HEK293 (cell line): ENCODE measurements around the gene ZNF672.

Experiments used
- CTCF ChIA-PET: fragments of 350-600 bp; formaldehyde crosslinking; extraction: SDS; loops from one replicate; lab custom pipeline; 2021; ENCODE audit warnings: antibody characterized with exemption; lab: Yijun Ruan, JAX
- POLR2A ChIA-PET: fragments of 300-600 bp; formaldehyde crosslinking; extraction: SDS; loops from one replicate; lab custom pipeline; 2020; ENCODE audit warnings: antibody characterized with exemption, inconsistent platforms; lab: Yijun Ruan, JAX
- H3K27ac ChIP-seq: fragments of 200-500 bp; sonication (Bioruptor generic); 2 replicates; pipeline ENCODE4 v1.5.1; 2014; ENCODE audit warnings: low read depth, low read length, control low read depth, inconsistent platforms; ENCODE audit errors: extremely low read depth
- H3K36me3 ChIP-seq, 2 experiments: fragments of 200-500 bp in 1 of 2; sonication (Bioruptor generic) in 1 of 2; 1 replicate in 1 of 2; 2 replicates in 1 of 2; pipeline ENCODE4 v1.5.1; 2014 to 2017; ENCODE audit warnings: inconsistent platforms in 2 of 2, low read length in 2 of 2; ENCODE audit not compliant: control insufficient read depth in 2 of 2, insufficient read depth in 1 of 2
- H3K4me1 ChIP-seq: fragments of 200-500 bp; sonication (Bioruptor generic); 2 replicates; pipeline ENCODE4 v1.5.1; 2014; ENCODE audit warnings: mild to moderate bottlenecking, low read length, inconsistent platforms; ENCODE audit not compliant: control insufficient read depth, insufficient read depth
- H3K4me3 ChIP-seq: 2 replicates; pipeline ENCODE4 v1.5.1; 2011; ENCODE audit warnings: low read depth, mild to moderate bottlenecking, control low read depth, low read length, moderate library complexity
- H3K9me3 ChIP-seq: fragments of 200-500 bp; sonication (Bioruptor generic); 2 replicates; pipeline ENCODE4 v1.5.1; 2014; ENCODE audit warnings: low read depth, low read length, inconsistent platforms; ENCODE audit not compliant: control insufficient read depth, insufficient read depth
- ATF2 ChIP-seq: fragments of 450-650 bp; formaldehyde crosslinking; IDR thresholded peaks from 2 replicates; pipeline ENCODE4 v1.5.1; 2016; ENCODE audit warnings: missing biosample characterization, missing genetic modification characterization, low read depth
- EGR2 ChIP-seq: fragments of 450-650 bp; formaldehyde crosslinking; IDR thresholded peaks from 2 replicates; pipeline ENCODE4 v1.5.1; 2016; ENCODE audit warnings: low read depth, missing biosample characterization, missing genetic modification characterization
- GLI2 ChIP-seq: fragments of 450-650 bp; formaldehyde crosslinking; IDR thresholded peaks from 2 replicates; pipeline ENCODE4; 2017; ENCODE audit warnings: missing biosample characterization, missing genetic modification characterization, low read depth, borderline replicate concordance
- GLIS2 ChIP-seq: fragments of 450-650 bp; formaldehyde crosslinking; IDR thresholded peaks from 2 replicates; pipeline ENCODE4 v1.5.1; 2016; ENCODE audit warnings: missing biosample characterization, missing genetic modification characterization
- MYNN ChIP-seq: fragments of 450-650 bp; formaldehyde crosslinking; IDR thresholded peaks from 2 replicates; pipeline ENCODE4 v1.5.1; 2016; ENCODE audit warnings: missing biosample characterization, missing genetic modification characterization, borderline replicate concordance
- PRDM6 ChIP-seq: fragments of 450-650 bp; formaldehyde crosslinking; IDR thresholded peaks from 2 replicates; pipeline ENCODE4 v1.5.1; 2017; ENCODE audit warnings: missing biosample characterization, missing genetic modification characterization
- SALL2 ChIP-seq: fragments of 450-650 bp; formaldehyde crosslinking; IDR thresholded peaks from 2 replicates; pipeline ENCODE4 v1.5.0; 2017; ENCODE audit warnings: missing biosample characterization, mild to moderate bottlenecking, missing genetic modification characterization, borderline replicate concordance
- ZFP41 ChIP-seq: fragments of 450-650 bp; formaldehyde crosslinking; IDR thresholded peaks from 2 replicates; pipeline ENCODE4 v1.5.1; 2016; ENCODE audit warnings: missing biosample characterization, missing genetic modification characterization, borderline replicate concordance
- ZFP69B ChIP-seq: fragments of 450-650 bp; formaldehyde crosslinking; IDR thresholded peaks from 2 replicates; pipeline ENCODE4 v1.5.1; 2016; ENCODE audit warnings: missing biosample characterization, missing genetic modification characterization
- ZNF2 ChIP-seq: fragments of 450-650 bp; formaldehyde crosslinking; IDR thresholded peaks from 2 replicates; pipeline ENCODE4 v1.5.1; 2016; ENCODE audit warnings: missing biosample characterization, missing genetic modification characterization
- ZNF214 ChIP-seq: fragments of 450-650 bp; formaldehyde crosslinking; IDR thresholded peaks from 2 replicates; pipeline ENCODE4 v1.5.1; 2017; ENCODE audit warnings: missing biosample characterization, mild to moderate bottlenecking, missing genetic modification characterization, borderline replicate concordance
- ZNF24 ChIP-seq: fragments of 450-650 bp; formaldehyde crosslinking; IDR thresholded peaks from 2 replicates; pipeline ENCODE4 v1.5.1; 2016; ENCODE audit warnings: missing biosample characterization, missing genetic modification characterization
- ZNF423 ChIP-seq: fragments of 450-650 bp; formaldehyde crosslinking; IDR thresholded peaks from 2 replicates; pipeline ENCODE4 v1.5.1; 2016; ENCODE audit warnings: missing biosample characterization, missing genetic modification characterization
- ZNF501 ChIP-seq: fragments of 450-650 bp; formaldehyde crosslinking; IDR thresholded peaks from 2 replicates; pipeline ENCODE4 v1.5.1; 2016; ENCODE audit warnings: missing biosample characterization, missing genetic modification characterization
- ZNF768 ChIP-seq: fragments of 450-650 bp; formaldehyde crosslinking; IDR thresholded peaks from 2 replicates; pipeline ENCODE4 v1.5.1; 2018; ENCODE audit warnings: missing biosample characterization, mild to moderate bottlenecking, missing genetic modification characterization
- TF ChIP-seq, protein P1 (sequence below): fragments of 450-650 bp; formaldehyde crosslinking; IDR thresholded peaks from 2 replicates; pipeline ENCODE4 v1.5.1; 2016; ENCODE audit warnings: missing biosample characterization, missing genetic modification characterization
- TF ChIP-seq, protein P2 (sequence below): fragments of 450-650 bp; formaldehyde crosslinking; IDR thresholded peaks from 2 replicates; pipeline ENCODE4 v1.5.1; 2017; ENCODE audit warnings: missing biosample characterization, missing genetic modification characterization

ZNF672 gene

DNA sequence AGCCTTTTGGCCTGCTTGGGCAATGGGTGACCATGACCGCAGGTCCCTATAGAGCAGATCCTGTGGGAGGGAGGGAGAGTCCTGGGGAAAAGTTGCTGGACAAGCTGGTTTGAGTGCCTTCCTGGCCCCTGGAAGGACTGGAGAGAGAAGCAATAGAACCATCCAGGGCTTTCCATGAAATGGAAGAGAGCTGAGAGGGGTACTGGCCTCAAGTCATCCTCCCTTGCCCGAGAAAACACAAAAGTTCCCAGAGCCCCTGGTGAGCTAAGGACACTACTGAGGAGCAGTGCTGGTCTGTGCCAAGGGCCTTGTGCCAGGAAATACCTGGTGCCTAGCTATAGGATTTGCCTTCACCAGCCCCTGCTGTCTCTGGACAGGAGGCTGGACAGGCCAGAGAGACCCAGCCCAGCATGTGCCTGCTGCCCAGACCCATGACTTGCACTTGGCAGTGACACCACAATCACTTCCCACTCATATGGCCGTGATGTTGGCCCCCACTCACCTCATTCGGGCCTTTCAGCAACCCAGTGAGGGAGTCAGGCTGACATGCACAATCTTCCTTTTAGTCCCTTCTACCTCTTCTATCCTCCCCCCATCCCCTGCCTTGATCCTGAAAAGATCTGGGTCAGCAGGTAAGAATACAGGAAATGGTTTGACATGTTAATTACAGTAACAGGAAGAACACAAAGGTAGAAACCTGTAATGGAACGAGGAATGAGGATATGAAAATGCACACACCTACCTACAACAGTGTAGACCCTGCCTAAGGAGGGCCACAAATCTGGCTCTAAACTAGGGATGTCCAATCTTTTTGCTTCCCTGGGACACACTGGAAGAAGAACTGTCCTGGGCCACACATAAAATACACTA lies 19.3 kb upstream of the ZNF672 start:
- TF ChIP-seq GLIS2 (tag by site-specific recombination) (no peak), ZNF214 (no peak), GLI2 (tag by site-specific recombination) (no peak), ZFP41 (tag by site-specific recombination) (no peak), ZFP69B (no peak), ATF2 (tag by site-specific recombination) (no peak), ZNF2 (tag by site-specific recombination) (no peak), MYNN (tag by site-specific recombination) (no peak), ZNF24 (tag by site-specific recombination) (no peak), PRDM6 (no peak)
- TF ChIP-seq, protein P1, sequence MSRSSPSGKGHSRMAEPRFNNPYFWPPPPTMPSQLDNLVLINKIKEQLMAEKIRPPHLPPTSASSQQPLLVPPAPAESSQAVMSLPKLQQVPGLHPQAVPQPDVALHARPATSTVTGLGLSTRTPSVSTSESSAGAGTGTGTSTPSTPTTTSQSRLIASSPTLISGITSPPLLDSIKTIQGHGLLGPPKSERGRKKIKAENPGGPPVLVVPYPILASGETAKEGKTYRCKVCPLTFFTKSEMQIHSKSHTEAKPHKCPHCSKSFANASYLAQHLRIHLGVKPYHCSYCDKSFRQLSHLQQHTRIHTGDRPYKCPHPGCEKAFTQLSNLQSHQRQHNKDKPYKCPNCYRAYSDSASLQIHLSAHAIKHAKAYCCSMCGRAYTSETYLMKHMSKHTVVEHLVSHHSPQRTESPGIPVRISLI (tag by site-specific recombination) = no peak
- TF ChIP-seq, protein P2, sequence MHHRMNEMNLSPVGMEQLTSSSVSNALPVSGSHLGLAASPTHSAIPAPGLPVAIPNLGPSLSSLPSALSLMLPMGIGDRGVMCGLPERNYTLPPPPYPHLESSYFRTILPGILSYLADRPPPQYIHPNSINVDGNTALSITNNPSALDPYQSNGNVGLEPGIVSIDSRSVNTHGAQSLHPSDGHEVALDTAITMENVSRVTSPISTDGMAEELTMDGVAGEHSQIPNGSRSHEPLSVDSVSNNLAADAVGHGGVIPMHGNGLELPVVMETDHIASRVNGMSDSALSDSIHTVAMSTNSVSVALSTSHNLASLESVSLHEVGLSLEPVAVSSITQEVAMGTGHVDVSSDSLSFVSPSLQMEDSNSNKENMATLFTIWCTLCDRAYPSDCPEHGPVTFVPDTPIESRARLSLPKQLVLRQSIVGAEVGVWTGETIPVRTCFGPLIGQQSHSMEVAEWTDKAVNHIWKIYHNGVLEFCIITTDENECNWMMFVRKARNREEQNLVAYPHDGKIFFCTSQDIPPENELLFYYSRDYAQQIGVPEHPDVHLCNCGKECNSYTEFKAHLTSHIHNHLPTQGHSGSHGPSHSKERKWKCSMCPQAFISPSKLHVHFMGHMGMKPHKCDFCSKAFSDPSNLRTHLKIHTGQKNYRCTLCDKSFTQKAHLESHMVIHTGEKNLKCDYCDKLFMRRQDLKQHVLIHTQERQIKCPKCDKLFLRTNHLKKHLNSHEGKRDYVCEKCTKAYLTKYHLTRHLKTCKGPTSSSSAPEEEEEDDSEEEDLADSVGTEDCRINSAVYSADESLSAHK (tag by site-specific recombination) = no peak
- no peaks in the 10 kb centered on the region for H3K9me3 ChIP-seq
- POLR2A ChIA-PET = no interaction called here
- no peak overlapping the region for H3K4me3 ChIP-seq
- no peaks in the 10 kb centered on the region for H3K4me1 ChIP-seq
- CTCF ChIA-PET = no interaction called here
- H3K36me3 ChIP-seq = peaks cover 0 to 73% of the 10 kb centered on the region in 2 experiments; a peak in 1 of 3 replicates
- H3K27ac ChIP-seq = no peak overlapping the region

- ChIA-PET POLR2A (no interaction called here), CTCF (no interaction called here)
- H3K27ac ChIP-seq = no peak overlapping the region
- no peak for TF ChIP-seq ZNF501 (tag by site-specific recombination)
- TF ChIP-seq ZNF423 (tag by site-specific recombination) = no peak
- TF ChIP-seq ZNF768 (tag by site-specific recombination) = no peak
- no peak for TF ChIP-seq SALL2 (tag by site-specific recombination)
- TF ChIP-seq EGR2 = no peak
- TF ChIP-seq, all 188 proteins: peak for 0
- Histone ChIP-seq H3K36me3 (peaks cover 0 to 69% of the 10 kb centered on the region in 2 experiments; a peak in 1 of 3 replicates), H3K4me3 (no peak overlapping the region), H3K4me1 (no peaks in the 10 kb centered on the region), H3K9me3 (no peaks in the 10 kb centered on the region)
Observed at GRCh38 chr1:248820041-248820585, 17.9 kb upstream of the ZNF672 start.
